CD14-positive monocyte (primary cell): ENCODE data around the gene PIP5K1B. TPM values are rescaled to one million over a fixed set of nuclear protein-coding genes. Genes with fewer than 3 reads are reported as not detected.

Source experiments
- DNase-seq, 3 donors: peaks; one replicate each; pipeline ENCODE4 v3.0.0-alpha.2; 2011 to 2022
- H2AFZ ChIP-seq: 2 replicates; pipeline ENCODE4 v1.6.0; 2012; ENCODE audit warnings: mild to moderate bottlenecking, low read depth, low read length, inconsistent platforms; ENCODE audit not compliant: insufficient read depth, poor library complexity, severe bottlenecking
- H3K27ac ChIP-seq, 2 donors: 1 replicate in 1 of 2; 2 replicates in 1 of 2; pipeline ENCODE4 v1.5.1; 2012 to 2013; ENCODE audit warnings: low read length in 2 of 2, control low read depth in 1 of 2, inconsistent platforms in 1 of 2, low read depth in 1 of 2, mild to moderate bottlenecking in 1 of 2
- H3K27me3 ChIP-seq, 2 donors: one replicate each; pipeline versions ENCODE4 v1.6.0 to v1.6.1; 2011 to 2013; ENCODE audit warnings: low read length in 2 of 2; ENCODE audit not compliant: control insufficient read depth in 2 of 2, insufficient read depth in 2 of 2
- H3K36me3 ChIP-seq, 2 donors: replicated peaks in 1 of 2; 1 replicate in 1 of 2; 2 replicates in 1 of 2; pipeline versions ENCODE4 v1.5.1 to v1.6.1; 2012 to 2013; ENCODE audit warnings: low read length in 2 of 2, control low read depth in 1 of 2, inconsistent platforms in 1 of 2, mild to moderate bottlenecking in 1 of 2; ENCODE audit not compliant: insufficient read depth in 2 of 2, control insufficient read depth in 1 of 2
- H3K4me1 ChIP-seq, 2 donors: 1 replicate in 1 of 2; 2 replicates in 1 of 2; pipeline versions ENCODE4 v1.5.1 to v1.6.1; 2012 to 2013; ENCODE audit warnings: low read length in 2 of 2, control low read depth in 1 of 2, inconsistent platforms in 1 of 2, mild to moderate bottlenecking in 1 of 2, moderate library complexity in 1 of 2; ENCODE audit not compliant: insufficient read depth in 2 of 2, control insufficient read depth in 1 of 2
- H3K4me2 ChIP-seq: replicated peaks from 2 replicates; pipeline ENCODE3; 2012; ENCODE audit warnings: low read length, moderate library complexity, mild to moderate bottlenecking; ENCODE audit not compliant: poor library complexity, severe bottlenecking; ENCODE audit errors: extremely low read depth
- H3K4me3 ChIP-seq, 3 experiments: fragments of 200-600 bp in 1 of 3; sonication (generic) in 1 of 3; replicated peaks in 1 of 3; 1 replicate in 2 of 3; 2 replicates in 1 of 3; pipeline ENCODE4 v1.5.1; 2011 to 2013; ENCODE audit warnings: low read length in 3 of 3, mild to moderate bottlenecking in 3 of 3, control low read depth in 2 of 3, low read depth in 2 of 3, inconsistent platforms in 1 of 3, moderate library complexity in 1 of 3
- H3K79me2 ChIP-seq: 2 replicates; pipeline ENCODE4 v1.6.0; 2012; ENCODE audit warnings: mild to moderate bottlenecking, control low read depth, inconsistent platforms, low read length, moderate library complexity; ENCODE audit not compliant: insufficient read depth
- H3K9ac ChIP-seq: 2 replicates; pipeline ENCODE4 v1.6.0; 2017; ENCODE audit warnings: low read length, mild to moderate bottlenecking; ENCODE audit not compliant: insufficient read depth, poor library complexity, severe bottlenecking
- H3K9me3 ChIP-seq, 2 donors: replicated peaks in 1 of 2; 1 replicate in 1 of 2; 2 replicates in 1 of 2; pipeline versions ENCODE4 v1.5.1 to v1.6.1; 2012 to 2013; ENCODE audit warnings: low read length in 2 of 2, control low read depth in 1 of 2; ENCODE audit not compliant: control insufficient read depth in 1 of 2, insufficient read depth in 1 of 2
- H4K20me1 ChIP-seq: 2 replicates; pipeline ENCODE4 v1.6.0; 2012; ENCODE audit warnings: mild to moderate bottlenecking, low read length, control low read depth, moderate library complexity; ENCODE audit not compliant: insufficient read depth
- H3K27ac Mint-ChIP-seq, 7 donors: one replicate each; pipeline ENCODE4 v1.8.0; 2020; ENCODE audit warnings: mild to moderate bottlenecking in 7 of 7, mixed read lengths in 7 of 7, moderate library complexity in 6 of 7, inconsistent platforms in 2 of 7
- H3K27me3 Mint-ChIP-seq, 3 donors: one replicate each; pipeline ENCODE4 v1.8.0; 2021 to 2022; ENCODE audit warnings: low read depth in 3 of 3, mild to moderate bottlenecking in 3 of 3, mixed read lengths in 3 of 3, moderate library complexity in 3 of 3, inconsistent platforms in 1 of 3
- H3K36me3 Mint-ChIP-seq, 2 donors: one replicate each; pipeline ENCODE4 v1.8.0; 2020; ENCODE audit warnings: mixed read lengths in 2 of 2, inconsistent platforms in 1 of 2, mild to moderate bottlenecking in 1 of 2
- H3K4me1 Mint-ChIP-seq: one replicate; pipeline ENCODE4 v1.8.0; 2020; ENCODE audit warnings: mild to moderate bottlenecking, mixed read lengths
- H3K4me3 Mint-ChIP-seq, 2 donors: one replicate each; pipeline ENCODE4 v1.8.0; 2020; ENCODE audit warnings: mild to moderate bottlenecking in 2 of 2, mixed read lengths in 2 of 2, moderate library complexity in 1 of 2
- H3K9me3 Mint-ChIP-seq, 7 donors: one replicate each; pipeline ENCODE4 v1.8.0; 2020 to 2022; ENCODE audit warnings: mixed read lengths in 7 of 7, mild to moderate bottlenecking in 6 of 7, moderate library complexity in 6 of 7, inconsistent platforms in 2 of 7
- WGBS: methylation state at CpG from one replicate; pipeline ENCODE4 v1.1.5; 2013; ENCODE audit warnings: missing lambda C conversion rate; ENCODE audit not compliant: insufficient coverage; 5-methylcytosine and 5-hydroxymethylcytosine counted together
- intact Hi-C, 2 donors: fragments of 100-400 bp; cut with micrococcal nuclease; formaldehyde crosslinking; loops; one replicate each; pipeline versions ENCODE4 v1.15.0 to v1.15.1; 2023
- polyA plus RNA-seq, 3 donors: library from polyadenylated mRNA; depleted of rRNA in 1 of 3; unstranded in 2 of 3; stranded (reverse) in 1 of 3; fragments of 300-500 nt in 2 of 3; fragments of >200 nt in 1 of 3; fragmentation: Illumina TruSeq in 2 of 3; gene quantifications; 1 replicate in 2 of 3; 2 replicates in 1 of 3; pipeline ENCODE4 v1.2.3, GENCODE V29; 2012 to 2021
- TF ChIP-seq, protein P1 (sequence below): fragments of 200-600 bp; IDR thresholded peaks from one replicate; pipeline ENCODE4 v1.8.0; 2022; ENCODE audit warnings: antibody characterized with exemption, mild to moderate bottlenecking

Gene PIP5K1B
- polyA plus RNA-seq, 3 donors = 0.18 to 4.1 (median 0.87) TPM

DNA sequence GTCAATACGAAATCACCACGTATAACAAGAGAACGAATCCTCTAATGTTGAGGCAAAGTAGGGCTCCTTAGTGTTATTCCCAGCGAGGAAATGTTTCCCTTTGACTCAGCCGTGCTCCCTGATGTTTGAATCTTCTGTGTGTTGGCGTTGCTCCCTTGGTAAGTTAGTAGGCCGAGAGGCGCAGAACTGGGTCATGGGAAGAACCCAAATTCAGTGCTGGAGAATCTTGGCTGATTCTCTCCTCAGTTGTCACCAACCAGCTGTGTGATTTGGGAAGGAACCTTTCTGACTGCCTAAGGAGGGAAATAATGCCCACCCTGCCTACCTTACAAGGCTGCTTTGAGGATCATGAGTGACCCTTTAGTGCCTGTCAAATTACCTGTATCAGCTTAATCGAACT is 286.4 kb downstream of the PIP5K1B start:
- Histone ChIP-seq H3K27ac (peak overlapping the region in 1 of 2 donors; percentile 64), H3K4me3 (no peak overlapping the region), H3K9me3 (no peaks in the 10 kb centered on the region), H3K36me3 (no peaks in the 10 kb centered on the region), H3K9ac (no peak overlapping the region), H3K79me2 (no peaks in the 10 kb centered on the region), H3K4me1 (peaks cover 23 to 26% of the 10 kb centered on the region in 2 donors), H4K20me1 (no peaks in the 10 kb centered on the region), H3K4me2 (no peak overlapping the region), H3K27me3 (no peaks in the 10 kb centered on the region), H2AFZ (no peak overlapping the region)
- Mint-ChIP-seq H3K4me1 (peaks cover 25% of the 10 kb centered on the region), H3K4me3 (no peak overlapping the region), H3K36me3 (peaks cover 2 to 7% of the 10 kb centered on the region in 2 donors), H3K27ac (peak overlapping the region in 4 of 7 donors; percentile 6 to 75 (median 64)), H3K27me3 (peaks cover 0 to 1% (median 0%) of the 10 kb centered on the region in 3 donors), H3K9me3 (no peaks in the 10 kb centered on the region)
- TF ChIP-seq, protein P1, sequence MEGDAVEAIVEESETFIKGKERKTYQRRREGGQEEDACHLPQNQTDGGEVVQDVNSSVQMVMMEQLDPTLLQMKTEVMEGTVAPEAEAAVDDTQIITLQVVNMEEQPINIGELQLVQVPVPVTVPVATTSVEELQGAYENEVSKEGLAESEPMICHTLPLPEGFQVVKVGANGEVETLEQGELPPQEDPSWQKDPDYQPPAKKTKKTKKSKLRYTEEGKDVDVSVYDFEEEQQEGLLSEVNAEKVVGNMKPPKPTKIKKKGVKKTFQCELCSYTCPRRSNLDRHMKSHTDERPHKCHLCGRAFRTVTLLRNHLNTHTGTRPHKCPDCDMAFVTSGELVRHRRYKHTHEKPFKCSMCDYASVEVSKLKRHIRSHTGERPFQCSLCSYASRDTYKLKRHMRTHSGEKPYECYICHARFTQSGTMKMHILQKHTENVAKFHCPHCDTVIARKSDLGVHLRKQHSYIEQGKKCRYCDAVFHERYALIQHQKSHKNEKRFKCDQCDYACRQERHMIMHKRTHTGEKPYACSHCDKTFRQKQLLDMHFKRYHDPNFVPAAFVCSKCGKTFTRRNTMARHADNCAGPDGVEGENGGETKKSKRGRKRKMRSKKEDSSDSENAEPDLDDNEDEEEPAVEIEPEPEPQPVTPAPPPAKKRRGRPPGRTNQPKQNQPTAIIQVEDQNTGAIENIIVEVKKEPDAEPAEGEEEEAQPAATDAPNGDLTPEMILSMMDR = no peak
- 81% methylated on average over 9 of the region's 9 CpGs for WGBS
- intact Hi-C loops = loop anchor here (10.0 kb wide), 2 partner anchors 87 to 287 kb away; partner anchors contain the start of gene PIP5K1B (in 1 of the 2)
- DNase-seq = no peak

DNA sequence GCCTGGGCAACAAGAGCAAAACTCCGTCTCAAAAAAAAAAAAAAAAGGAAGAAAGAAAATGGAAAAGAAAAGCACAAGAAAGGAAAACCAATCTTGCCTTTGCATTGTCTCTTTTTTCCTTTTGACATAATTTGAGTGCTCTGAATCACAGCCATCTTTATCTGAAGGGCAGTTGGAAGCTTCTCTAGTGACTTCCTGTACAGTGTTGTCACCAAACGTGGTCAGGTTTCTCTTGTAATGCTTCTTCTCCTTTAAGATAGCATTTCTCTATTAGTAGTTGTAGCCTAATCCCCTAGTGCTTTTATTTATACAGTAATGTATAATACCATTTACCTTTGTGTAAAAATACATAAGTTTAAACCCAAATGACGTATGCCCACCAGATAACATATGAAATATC is 290.7 kb downstream of the PIP5K1B start:
- peaks cover 0 to 1% (median 1%) of the 10 kb centered on the region in 3 donors for H3K27me3 Mint-ChIP-seq
- intact Hi-C loops = loop anchor here (5.0 to 10.0 kb wide), 3 partner anchors 91 to 291 kb away; partner anchors contain the start of gene PIP5K1B (in 1 of the 2)
- peaks cover 2 to 7% of the 10 kb centered on the region in 2 donors for H3K36me3 Mint-ChIP-seq
- no peaks in the 10 kb centered on the region for H3K36me3 ChIP-seq
- peak overlapping the region in 1 of 2 donors; percentile 12 for H3K4me3 Mint-ChIP-seq
- WGBS = no CpG with 5 or more reads among the region's 3 CpGs
- H3K27ac Mint-ChIP-seq = peak overlapping the region; percentile 78 to 91 (median 86)
- peak in 2 of 3 donors; percentile 48 to 63 for DNase-seq
- peak overlapping the region in 1 of 3 experiments; percentile 51 for H3K4me3 ChIP-seq
- TF ChIP-seq, protein P1 = no peak
- peaks cover 40 to 45% of the 10 kb centered on the region in 2 donors for H3K4me1 ChIP-seq
- H3K27ac ChIP-seq = peak overlapping the region; percentile 19 to 73
- H3K27me3 ChIP-seq = no peaks in the 10 kb centered on the region
- peak overlapping the region; percentile 65 for H3K4me2 ChIP-seq
- H3K9me3 Mint-ChIP-seq = no peaks in the 10 kb centered on the region
- no peak overlapping the region for H2AFZ ChIP-seq
- H3K9ac ChIP-seq = no peak overlapping the region
- no peaks in the 10 kb centered on the region for H3K9me3 ChIP-seq
- H3K4me1 Mint-ChIP-seq = peaks cover 52% of the 10 kb centered on the region
- H3K79me2 ChIP-seq = no peaks in the 10 kb centered on the region
- no peaks in the 10 kb centered on the region for H4K20me1 ChIP-seq
